ENCODE results near the gene INPP5D.

DNA sequence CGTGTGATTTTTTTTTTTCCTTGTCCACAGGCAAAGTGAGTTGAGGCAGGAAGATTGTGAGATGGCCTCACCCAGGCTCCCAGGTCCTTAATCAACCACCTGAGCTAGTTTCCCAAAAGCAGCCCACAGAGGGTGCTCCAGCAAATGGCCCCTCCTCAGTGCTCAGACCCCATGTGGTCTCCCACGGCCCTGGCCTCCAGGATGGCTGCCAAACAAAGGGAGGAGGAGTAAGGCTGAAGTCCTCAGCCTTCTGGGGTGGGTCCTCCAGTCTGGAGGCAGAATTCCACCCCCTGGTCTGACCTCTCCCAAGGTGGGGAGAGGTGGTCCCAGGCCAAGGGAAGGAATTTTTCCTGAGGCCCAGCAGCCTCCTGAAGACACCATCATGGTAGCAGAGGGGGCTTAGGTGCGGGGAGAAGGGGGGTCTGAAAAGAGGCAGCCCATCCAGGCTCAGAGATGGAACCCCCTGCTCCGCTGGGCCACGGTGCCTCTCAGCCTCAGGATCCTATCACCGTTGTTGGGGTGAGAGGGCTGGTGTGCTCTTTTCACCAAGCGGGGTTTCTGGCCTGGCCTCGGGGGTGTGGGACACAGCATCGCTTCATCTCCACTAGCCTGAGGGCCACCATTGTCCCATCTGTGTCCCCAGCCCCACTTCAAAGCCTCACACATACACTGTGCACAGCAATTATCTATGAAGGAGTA, 49.4 kb upstream of the INPP5D start:
- TF ChIP-seq, protein P1, sequence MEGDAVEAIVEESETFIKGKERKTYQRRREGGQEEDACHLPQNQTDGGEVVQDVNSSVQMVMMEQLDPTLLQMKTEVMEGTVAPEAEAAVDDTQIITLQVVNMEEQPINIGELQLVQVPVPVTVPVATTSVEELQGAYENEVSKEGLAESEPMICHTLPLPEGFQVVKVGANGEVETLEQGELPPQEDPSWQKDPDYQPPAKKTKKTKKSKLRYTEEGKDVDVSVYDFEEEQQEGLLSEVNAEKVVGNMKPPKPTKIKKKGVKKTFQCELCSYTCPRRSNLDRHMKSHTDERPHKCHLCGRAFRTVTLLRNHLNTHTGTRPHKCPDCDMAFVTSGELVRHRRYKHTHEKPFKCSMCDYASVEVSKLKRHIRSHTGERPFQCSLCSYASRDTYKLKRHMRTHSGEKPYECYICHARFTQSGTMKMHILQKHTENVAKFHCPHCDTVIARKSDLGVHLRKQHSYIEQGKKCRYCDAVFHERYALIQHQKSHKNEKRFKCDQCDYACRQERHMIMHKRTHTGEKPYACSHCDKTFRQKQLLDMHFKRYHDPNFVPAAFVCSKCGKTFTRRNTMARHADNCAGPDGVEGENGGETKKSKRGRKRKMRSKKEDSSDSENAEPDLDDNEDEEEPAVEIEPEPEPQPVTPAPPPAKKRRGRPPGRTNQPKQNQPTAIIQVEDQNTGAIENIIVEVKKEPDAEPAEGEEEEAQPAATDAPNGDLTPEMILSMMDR (IDR thresholded peaks at IDR 0.05) = no peak
- TF ChIP-seq POLR2A (IDR thresholded peaks at IDR 0.05) (no peak), EP300 (IDR thresholded peaks at IDR 0.05) (no peak)
